Stomach (tissue), 4 donors: ENCODE data around the gene TSPAN17.

Experiments
- EP300 ChIP-seq: sonication (generic); formaldehyde crosslinking; IDR thresholded peaks from one replicate; pipeline ENCODE4 v1.6.1; 2017; ENCODE audit warnings: antibody characterized with exemption
- POLR2A ChIP-seq, 4 donors: fragments of 450-650 bp; IDR thresholded peaks; one replicate each; pipeline ENCODE4 v1.6.1; 2016; ENCODE audit warnings: antibody characterized with exemption in 4 of 4, control low read depth in 2 of 4, mild to moderate bottlenecking in 1 of 4, moderate library complexity in 1 of 4
- POLR2AphosphoS5 ChIP-seq, 3 donors: sonication (generic); formaldehyde crosslinking; IDR thresholded peaks; one replicate each; pipeline ENCODE4 v1.6.1; 2016; ENCODE audit warnings: antibody characterized with exemption in 3 of 3
- TF ChIP-seq, protein P1 (sequence below), 7 experiments: fragments of 450-650 bp in 4 of 7; fragments of 200-600 bp in 3 of 7; sonication (generic) in 3 of 7; IDR thresholded peaks; one replicate each; pipeline ENCODE4 v1.5.1; 2016 to 2019; ENCODE audit warnings: antibody characterized with exemption in 7 of 7, control low read depth in 2 of 7, mild to moderate bottlenecking in 1 of 7

DNA sequence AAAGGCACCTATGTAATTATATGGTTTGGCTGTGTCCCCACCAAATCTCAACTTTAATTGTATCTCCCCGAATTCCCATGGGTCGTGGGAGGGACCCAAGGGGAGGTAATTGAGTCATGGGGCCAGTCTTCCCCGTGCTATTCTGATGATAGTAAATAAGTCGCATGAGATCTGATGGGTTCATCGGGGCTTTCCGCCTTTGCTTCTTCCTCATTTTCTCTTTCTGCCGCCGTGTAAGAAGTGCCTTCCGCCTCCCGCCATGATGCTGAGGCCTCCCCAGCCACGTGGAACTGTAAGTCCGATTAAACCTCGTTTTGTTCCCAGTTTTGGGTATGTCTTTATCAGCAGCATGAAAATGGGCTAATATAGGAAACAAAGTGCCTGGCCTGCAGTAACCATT, 56.6 kb downstream of the TSPAN17 start:
- TF ChIP-seq POLR2A (IDR thresholded peaks at IDR 0.05): no peak
- TF ChIP-seq, protein P1, sequence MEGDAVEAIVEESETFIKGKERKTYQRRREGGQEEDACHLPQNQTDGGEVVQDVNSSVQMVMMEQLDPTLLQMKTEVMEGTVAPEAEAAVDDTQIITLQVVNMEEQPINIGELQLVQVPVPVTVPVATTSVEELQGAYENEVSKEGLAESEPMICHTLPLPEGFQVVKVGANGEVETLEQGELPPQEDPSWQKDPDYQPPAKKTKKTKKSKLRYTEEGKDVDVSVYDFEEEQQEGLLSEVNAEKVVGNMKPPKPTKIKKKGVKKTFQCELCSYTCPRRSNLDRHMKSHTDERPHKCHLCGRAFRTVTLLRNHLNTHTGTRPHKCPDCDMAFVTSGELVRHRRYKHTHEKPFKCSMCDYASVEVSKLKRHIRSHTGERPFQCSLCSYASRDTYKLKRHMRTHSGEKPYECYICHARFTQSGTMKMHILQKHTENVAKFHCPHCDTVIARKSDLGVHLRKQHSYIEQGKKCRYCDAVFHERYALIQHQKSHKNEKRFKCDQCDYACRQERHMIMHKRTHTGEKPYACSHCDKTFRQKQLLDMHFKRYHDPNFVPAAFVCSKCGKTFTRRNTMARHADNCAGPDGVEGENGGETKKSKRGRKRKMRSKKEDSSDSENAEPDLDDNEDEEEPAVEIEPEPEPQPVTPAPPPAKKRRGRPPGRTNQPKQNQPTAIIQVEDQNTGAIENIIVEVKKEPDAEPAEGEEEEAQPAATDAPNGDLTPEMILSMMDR (IDR thresholded peaks at IDR 0.05): no peak
- no peak for TF ChIP-seq EP300
- no peak for TF ChIP-seq POLR2AphosphoS5 (IDR thresholded peaks at IDR 0.05)
